ENCODE results near the gene NUDT5.

The NUDT5 gene

DNA sequence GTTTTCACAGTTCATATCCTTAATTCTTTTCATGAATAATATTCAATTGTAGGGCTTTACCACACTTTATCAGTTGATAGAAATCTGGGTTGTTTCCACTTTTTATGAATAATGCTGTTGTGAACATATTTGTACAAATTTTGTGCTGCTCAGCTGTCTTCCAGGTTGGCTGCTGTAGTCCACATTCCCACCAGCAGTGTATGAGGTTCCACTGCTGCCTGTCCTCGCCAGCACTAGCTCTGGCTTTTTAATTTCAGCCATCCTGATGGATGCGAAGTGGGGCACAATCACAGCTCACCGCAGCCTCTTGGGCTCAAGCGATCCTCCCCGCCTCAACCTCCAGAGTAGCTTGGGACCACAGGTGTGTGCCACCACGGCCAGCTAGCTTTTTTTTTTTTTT is 32.8 kb downstream of the NUDT5 start:
- Histone ChIP-seq H3K27ac (ENCODE audit: low read depth, low read length) (no peak overlapping the region), H3K4me1 (ENCODE audit: control insufficient read depth, insufficient read depth, low read length) (no peaks in the 10 kb centered on the region), H3K9me3 (ENCODE audit: control insufficient read depth, insufficient read depth, low read depth, low read length) (no peaks in the 10 kb centered on the region), H3K36me3 (ENCODE audit: control insufficient read depth, insufficient read depth, low read length) (peaks cover 76% of the 10 kb centered on the region), H3K4me3 (ENCODE audit: low read depth, low read length) (no peak overlapping the region), H3K9ac (ENCODE audit: low read length) (no peak overlapping the region), H3K27me3 (ENCODE audit: control insufficient read depth, insufficient read depth, low read length) (no peaks in the 10 kb centered on the region)

DNA sequence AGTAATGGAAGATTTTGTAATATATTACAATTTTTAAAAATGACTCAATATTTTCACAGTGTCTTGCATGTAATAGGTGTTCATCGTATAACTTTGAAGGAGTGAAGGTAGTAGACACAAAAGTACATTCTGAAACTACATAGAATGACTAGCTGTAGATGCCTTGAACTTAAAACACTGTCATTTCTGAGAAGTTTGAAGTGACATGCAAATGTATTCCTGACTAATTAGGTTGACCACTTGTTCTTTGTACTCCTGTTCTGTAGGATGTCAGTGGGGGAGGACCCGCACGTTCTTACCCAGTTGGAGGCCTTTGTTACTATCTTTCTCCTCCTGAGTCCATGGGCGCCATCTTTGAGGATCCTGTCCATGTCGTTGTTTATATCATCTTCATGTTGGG is 35.0 kb downstream of the NUDT5 start:
- no peak overlapping the region for H3K9ac ChIP-seq (ENCODE audit: low read length)
- H3K4me1 ChIP-seq (ENCODE audit: control insufficient read depth, insufficient read depth, low read length): no peaks in the 10 kb centered on the region
- peaks cover 70% of the 10 kb centered on the region for H3K36me3 ChIP-seq (ENCODE audit: control insufficient read depth, insufficient read depth, low read length)
- H3K9me3 ChIP-seq (ENCODE audit: control insufficient read depth, insufficient read depth, low read depth, low read length): no peaks in the 10 kb centered on the region
- no peaks in the 10 kb centered on the region for H3K27me3 ChIP-seq (ENCODE audit: control insufficient read depth, insufficient read depth, low read length)
- no peak overlapping the region for H3K27ac ChIP-seq (ENCODE audit: low read depth, low read length)
- H3K4me3 ChIP-seq (ENCODE audit: low read depth, low read length): no peak overlapping the region

DNA sequence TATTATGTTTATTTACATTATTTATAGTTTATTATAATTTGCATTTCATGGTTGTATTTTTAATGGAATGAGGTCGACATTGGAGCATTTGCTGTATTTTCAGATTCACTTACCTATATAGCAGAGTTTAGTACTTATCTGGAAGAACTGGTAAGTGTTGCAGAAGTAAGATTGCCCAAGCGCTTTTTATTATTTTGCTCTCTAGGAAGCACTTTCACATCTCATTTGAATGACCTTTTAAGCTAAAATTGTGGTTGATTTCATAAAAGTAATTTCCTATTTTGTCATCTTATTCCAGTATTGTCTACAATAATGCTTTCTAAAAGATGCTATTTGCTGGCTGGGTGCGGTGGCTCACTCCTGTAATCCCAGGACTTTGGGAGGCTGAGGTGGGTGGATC is 37.6 kb downstream of the NUDT5 start:
- no peak overlapping the region for H3K9ac ChIP-seq (ENCODE audit: low read length)
- no peak overlapping the region for H3K4me3 ChIP-seq (ENCODE audit: low read depth, low read length)
- no peaks in the 10 kb centered on the region for H3K27me3 ChIP-seq (ENCODE audit: control insufficient read depth, insufficient read depth, low read length)
- H3K27ac ChIP-seq (ENCODE audit: low read depth, low read length): no peak overlapping the region
- H3K9me3 ChIP-seq (ENCODE audit: control insufficient read depth, insufficient read depth, low read depth, low read length): no peaks in the 10 kb centered on the region
- H3K4me1 ChIP-seq (ENCODE audit: control insufficient read depth, insufficient read depth, low read length): no peaks in the 10 kb centered on the region
- H3K36me3 ChIP-seq (ENCODE audit: control insufficient read depth, insufficient read depth, low read length): peaks cover 56% of the 10 kb centered on the region

GRCh38 chr10:12156367-12157123 is 39.1 kb downstream of the NUDT5 start:
- no peak overlapping the region for H3K9ac ChIP-seq (ENCODE audit: low read length)
- no peaks in the 10 kb centered on the region for H3K27me3 ChIP-seq (ENCODE audit: control insufficient read depth, insufficient read depth, low read length)
- no peaks in the 10 kb centered on the region for H3K4me1 ChIP-seq (ENCODE audit: control insufficient read depth, insufficient read depth, low read length)
- H3K36me3 ChIP-seq (ENCODE audit: control insufficient read depth, insufficient read depth, low read length): peaks cover 42% of the 10 kb centered on the region
- H3K4me3 ChIP-seq (ENCODE audit: low read depth, low read length): no peak overlapping the region
- no peak overlapping the region for H3K27ac ChIP-seq (ENCODE audit: low read depth, low read length)
- H3K9me3 ChIP-seq (ENCODE audit: control insufficient read depth, insufficient read depth, low read depth, low read length): no peaks in the 10 kb centered on the region

- Histone ChIP-seq H3K27me3 (ENCODE audit: control insufficient read depth, insufficient read depth, low read length) (no peaks in the 10 kb centered on the region), H3K9me3 (ENCODE audit: control insufficient read depth, insufficient read depth, low read depth, low read length) (no peaks in the 10 kb centered on the region), H3K4me1 (ENCODE audit: control insufficient read depth, insufficient read depth, low read length) (no peaks in the 10 kb centered on the region), H3K4me3 (ENCODE audit: low read depth, low read length) (no peak overlapping the region), H3K36me3 (ENCODE audit: control insufficient read depth, insufficient read depth, low read length) (peaks cover 36% of the 10 kb centered on the region), H3K9ac (ENCODE audit: low read length) (no peak overlapping the region), H3K27ac (ENCODE audit: low read depth, low read length) (no peak overlapping the region)
Measured at GRCh38 chr10:12154516-12154915, 41.2 kb downstream of the NUDT5 start.

DNA sequence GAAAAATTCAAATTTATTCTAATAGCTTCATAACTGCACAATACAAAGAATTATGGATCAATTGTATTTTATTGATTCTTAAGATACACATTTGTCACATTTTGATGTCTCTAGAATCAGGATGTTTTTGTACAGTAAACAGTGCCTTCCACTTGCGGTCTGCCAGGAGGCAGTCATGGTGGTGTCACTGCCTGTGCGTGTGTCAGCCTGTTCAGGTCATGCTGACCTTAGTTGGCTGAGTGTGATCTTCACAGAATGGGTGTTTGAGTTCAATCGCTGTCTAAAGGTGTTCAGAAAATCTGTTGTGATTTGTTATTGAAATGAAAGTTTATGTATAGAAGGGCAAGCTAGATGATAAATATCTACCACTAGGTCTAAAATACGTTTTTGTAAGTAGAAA is 45.5 kb downstream of the NUDT5 start:
- Histone ChIP-seq H3K9ac (ENCODE audit: low read length) (no peak overlapping the region), H3K9me3 (ENCODE audit: control insufficient read depth, insufficient read depth, low read depth, low read length) (no peaks in the 10 kb centered on the region), H3K27ac (ENCODE audit: low read depth, low read length) (no peak overlapping the region), H3K36me3 (ENCODE audit: control insufficient read depth, insufficient read depth, low read length) (peaks cover 10% of the 10 kb centered on the region), H3K27me3 (ENCODE audit: control insufficient read depth, insufficient read depth, low read length) (no peaks in the 10 kb centered on the region), H3K4me3 (ENCODE audit: low read depth, low read length) (no peak overlapping the region), H3K4me1 (ENCODE audit: control insufficient read depth, insufficient read depth, low read length) (no peaks in the 10 kb centered on the region)

DNA sequence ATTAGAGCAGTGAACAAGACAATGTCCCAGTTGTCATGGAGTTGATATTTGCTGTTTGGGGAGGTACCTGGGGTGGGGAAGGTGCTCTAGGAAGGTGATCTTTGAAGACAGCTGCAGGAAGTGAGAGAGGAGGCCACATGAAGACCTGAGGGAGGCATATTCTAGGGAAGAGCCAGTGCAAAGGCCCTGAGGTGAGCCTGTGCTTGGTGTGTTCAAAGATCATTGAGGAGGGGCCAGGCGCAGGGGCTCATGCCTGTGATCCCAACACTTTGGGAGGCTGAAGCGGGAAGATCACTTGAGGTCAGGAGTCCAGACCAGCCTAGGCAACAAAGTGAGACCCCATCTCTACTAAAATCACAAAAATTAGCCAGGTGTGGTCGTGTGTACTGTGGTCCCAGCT is 51.2 kb downstream of the NUDT5 start:
- H3K36me3 ChIP-seq (ENCODE audit: control insufficient read depth, insufficient read depth, low read length): peaks cover 26% of the 10 kb centered on the region
- no peaks in the 10 kb centered on the region for H3K27me3 ChIP-seq (ENCODE audit: control insufficient read depth, insufficient read depth, low read length)
- no peaks in the 10 kb centered on the region for H3K9me3 ChIP-seq (ENCODE audit: control insufficient read depth, insufficient read depth, low read depth, low read length)
- H3K4me1 ChIP-seq (ENCODE audit: control insufficient read depth, insufficient read depth, low read length): no peaks in the 10 kb centered on the region
- no peak overlapping the region for H3K9ac ChIP-seq (ENCODE audit: low read length)
- no peak overlapping the region for H3K27ac ChIP-seq (ENCODE audit: low read depth, low read length)
- H3K4me3 ChIP-seq (ENCODE audit: low read depth, low read length): no peak overlapping the region

DNA sequence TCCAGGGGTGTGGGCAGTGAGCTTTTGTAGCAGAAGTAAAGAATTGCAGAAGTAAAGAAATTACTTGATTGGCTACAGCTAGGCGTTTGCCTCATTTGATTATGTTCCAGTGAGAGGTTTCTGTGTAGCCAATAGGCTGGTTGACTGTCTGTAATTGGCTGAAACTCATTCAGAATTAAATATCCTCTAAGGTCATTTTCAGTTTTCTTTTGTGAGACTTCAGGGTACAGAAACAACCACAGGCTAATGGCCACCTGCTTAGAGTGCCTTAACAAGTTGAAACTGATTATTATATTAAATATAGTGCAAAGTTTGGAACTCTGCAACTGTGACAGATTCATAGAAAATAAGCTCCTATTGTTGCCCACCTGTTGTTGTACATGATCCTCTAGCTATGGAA is 55.7 kb downstream of the NUDT5 start:
- no peak overlapping the region for H3K27ac ChIP-seq (ENCODE audit: low read depth, low read length)
- no peak overlapping the region for H3K4me3 ChIP-seq (ENCODE audit: low read depth, low read length)
- no peaks in the 10 kb centered on the region for H3K9me3 ChIP-seq (ENCODE audit: control insufficient read depth, insufficient read depth, low read depth, low read length)
- no peaks in the 10 kb centered on the region for H3K27me3 ChIP-seq (ENCODE audit: control insufficient read depth, insufficient read depth, low read length)
- peaks cover 53% of the 10 kb centered on the region for H3K36me3 ChIP-seq (ENCODE audit: control insufficient read depth, insufficient read depth, low read length)
- H3K4me1 ChIP-seq (ENCODE audit: control insufficient read depth, insufficient read depth, low read length): no peaks in the 10 kb centered on the region
- no peak overlapping the region for H3K9ac ChIP-seq (ENCODE audit: low read length)

DNA sequence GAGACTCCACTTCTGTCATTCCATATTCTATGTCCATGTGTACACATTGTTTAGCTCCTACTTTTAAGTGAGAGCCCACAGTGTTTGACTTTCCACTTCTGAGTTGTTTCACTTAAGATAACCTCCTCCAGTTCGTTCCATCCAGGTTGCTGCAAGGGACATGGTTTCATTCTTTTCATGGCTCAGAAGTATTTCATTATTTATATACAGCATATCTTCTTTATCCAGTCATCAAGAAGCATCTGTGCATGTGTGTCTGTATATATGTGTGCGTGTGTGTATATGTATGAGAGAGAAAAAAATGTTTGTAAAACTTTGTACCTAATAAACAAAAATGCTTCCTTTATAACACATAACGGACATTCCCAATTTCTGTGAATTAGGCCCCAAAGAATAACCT is 60.1 kb downstream of the NUDT5 start:
- H3K27ac ChIP-seq (ENCODE audit: low read depth, low read length): no peak overlapping the region
- H3K9me3 ChIP-seq (ENCODE audit: control insufficient read depth, insufficient read depth, low read depth, low read length): no peaks in the 10 kb centered on the region
- peaks cover 39% of the 10 kb centered on the region for H3K36me3 ChIP-seq (ENCODE audit: control insufficient read depth, insufficient read depth, low read length)
- no peaks in the 10 kb centered on the region for H3K4me1 ChIP-seq (ENCODE audit: control insufficient read depth, insufficient read depth, low read length)
- no peak overlapping the region for H3K4me3 ChIP-seq (ENCODE audit: low read depth, low read length)
- H3K9ac ChIP-seq (ENCODE audit: low read length): no peak overlapping the region
- H3K27me3 ChIP-seq (ENCODE audit: control insufficient read depth, insufficient read depth, low read length): no peaks in the 10 kb centered on the region

DNA sequence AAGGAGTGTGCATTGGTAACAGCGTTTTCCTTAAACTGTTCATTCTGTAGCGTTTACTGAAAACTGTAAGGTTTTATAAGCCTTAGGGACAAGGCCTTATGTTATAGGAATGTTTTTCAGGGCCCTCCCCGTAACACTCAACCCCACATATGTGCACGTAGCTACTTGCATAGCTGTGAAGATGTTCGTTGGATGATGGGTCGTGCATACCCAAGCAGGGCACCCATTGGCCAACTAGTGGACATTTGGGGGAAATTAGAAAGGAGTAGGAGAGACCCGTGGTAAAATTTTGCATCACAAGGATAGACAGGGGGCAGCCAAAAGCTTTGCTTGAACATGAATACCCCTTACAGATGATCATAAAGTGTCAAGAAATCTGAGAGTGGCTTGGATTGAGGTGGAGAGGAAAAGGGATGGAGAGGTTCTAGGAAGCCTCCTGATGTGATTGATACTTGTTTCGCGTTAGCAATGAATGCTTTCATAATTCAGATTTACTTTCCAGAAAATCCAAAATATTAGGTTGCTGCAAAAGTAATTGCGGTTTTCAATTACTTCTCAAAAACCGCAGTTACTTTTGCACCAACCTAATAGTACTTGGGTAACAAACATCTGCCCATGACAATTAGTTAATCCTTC is 65.3 kb downstream of the NUDT5 start:
- H3K27ac ChIP-seq (ENCODE audit: low read depth, low read length): no peak overlapping the region
- peak overlapping the region; percentile 78 for H3K9ac ChIP-seq (ENCODE audit: low read length)
- H3K9me3 ChIP-seq (ENCODE audit: control insufficient read depth, insufficient read depth, low read depth, low read length): no peaks in the 10 kb centered on the region
- H3K27me3 ChIP-seq (ENCODE audit: control insufficient read depth, insufficient read depth, low read length): no peaks in the 10 kb centered on the region
- peaks cover 10% of the 10 kb centered on the region for H3K36me3 ChIP-seq (ENCODE audit: control insufficient read depth, insufficient read depth, low read length)
- H3K4me1 ChIP-seq (ENCODE audit: control insufficient read depth, insufficient read depth, low read length): no peaks in the 10 kb centered on the region
- peak overlapping the region; percentile 88 for H3K4me3 ChIP-seq (ENCODE audit: low read depth, low read length)

DNA sequence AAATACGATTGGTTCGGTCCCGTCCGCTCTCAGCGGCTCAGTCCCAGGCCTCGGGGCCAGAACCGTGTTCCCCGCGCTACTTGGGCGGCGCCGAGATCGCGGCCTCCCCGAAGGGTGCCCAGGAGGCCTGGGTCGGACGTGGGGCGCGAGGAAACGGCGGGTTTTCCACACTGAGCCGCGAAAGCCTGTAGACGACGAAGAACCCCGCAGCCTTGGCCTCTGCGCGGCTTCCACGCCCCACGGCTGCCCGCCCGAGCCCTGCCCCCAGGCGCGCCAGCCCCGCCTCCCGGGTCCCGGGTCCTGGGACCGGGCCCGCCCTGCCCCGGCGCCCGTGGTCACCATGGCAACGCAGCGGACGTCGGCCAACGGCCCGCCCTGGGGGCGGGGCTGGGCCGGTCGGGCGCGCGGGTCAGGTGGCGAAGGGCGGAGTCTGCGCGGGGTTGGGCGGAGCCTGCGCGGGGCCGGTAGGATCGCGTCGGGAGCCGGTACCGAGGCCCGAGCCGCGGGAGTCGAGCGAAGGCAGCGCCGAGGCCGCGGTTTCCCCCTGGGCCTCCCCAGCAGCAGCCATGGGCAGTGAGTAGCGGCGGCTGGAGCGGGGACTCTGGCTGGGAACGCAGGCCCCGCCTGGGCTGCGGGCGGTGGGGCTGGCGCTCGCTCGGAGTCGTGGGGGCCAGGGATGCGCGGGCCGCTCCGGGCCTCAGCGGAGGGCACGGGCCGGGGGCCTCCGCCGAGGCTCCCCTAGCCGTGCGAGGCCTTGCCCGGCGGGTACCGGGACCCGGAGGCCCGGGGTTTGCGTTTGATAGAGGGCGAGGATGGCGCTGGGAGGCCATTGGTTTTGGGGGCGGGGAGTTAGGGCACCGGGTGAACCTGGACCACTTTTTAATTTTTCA is 66.2 kb downstream of the NUDT5 start, which contains the start of gene SEC61A2:
SEC61A2 (plus strand) TSS at position 456 of the 890 bp plus-strand sequence; CDS start at position 567, 111 bp downstream.
- Histone ChIP-seq H3K9me3 (ENCODE audit: control insufficient read depth, insufficient read depth, low read depth, low read length) (no peaks in the 10 kb centered on the region), H3K4me1 (ENCODE audit: control insufficient read depth, insufficient read depth, low read length) (no peaks in the 10 kb centered on the region), H3K36me3 (ENCODE audit: control insufficient read depth, insufficient read depth, low read length) (peaks cover 8% of the 10 kb centered on the region), H3K27me3 (ENCODE audit: control insufficient read depth, insufficient read depth, low read length) (no peaks in the 10 kb centered on the region), H3K27ac (ENCODE audit: low read depth, low read length) (0 out of 2 replicates have a peak within 1 kb of the TSS, but pooled peaks have one; percentile 34), H3K4me3 (ENCODE audit: low read depth, low read length) (peak within 1 kb of the TSS; percentile 88), H3K9ac (ENCODE audit: low read length) (peak within 1 kb of the TSS; percentile 85)

Measured in HUES6 (cell line).